Activated naive CD8-positive, alpha-beta T cell treated with anti-CD3 and anti-CD28 coated beads, Interleukin-2, amount 50 U/mL, for 24 hours (primary cell): ENCODE measurements around the gene TUBGCP2.

Experiments used
- ATAC-seq: fragments of 150-1000 bp; cut with Tn5 transposase; one replicate; pipeline ENCODE4 v1.10.0; 2021
- DNase-seq: peaks from one replicate; pipeline ENCODE4 v3.0.0; 2021
- H3K27ac Mint-ChIP-seq: one replicate; pipeline ENCODE4 v1.8.0; 2021; ENCODE audit warnings: mild to moderate bottlenecking, mixed read lengths
- H3K27me3 Mint-ChIP-seq: one replicate; pipeline ENCODE4 v1.8.0; 2021; ENCODE audit warnings: mixed read lengths
- H3K36me3 Mint-ChIP-seq: one replicate; pipeline ENCODE4 v1.8.0; 2021; ENCODE audit warnings: low read depth, mixed read lengths
- H3K4me1 Mint-ChIP-seq: one replicate; pipeline ENCODE4 v1.8.0; 2021; ENCODE audit warnings: mixed read lengths
- H3K4me3 Mint-ChIP-seq: one replicate; pipeline ENCODE4 v1.8.0; 2021; ENCODE audit warnings: mild to moderate bottlenecking, moderate library complexity, mixed read lengths
- H3K9me3 Mint-ChIP-seq: one replicate; pipeline ENCODE4 v1.8.0; 2021; ENCODE audit warnings: mixed read lengths

The TUBGCP2 gene

DNA sequence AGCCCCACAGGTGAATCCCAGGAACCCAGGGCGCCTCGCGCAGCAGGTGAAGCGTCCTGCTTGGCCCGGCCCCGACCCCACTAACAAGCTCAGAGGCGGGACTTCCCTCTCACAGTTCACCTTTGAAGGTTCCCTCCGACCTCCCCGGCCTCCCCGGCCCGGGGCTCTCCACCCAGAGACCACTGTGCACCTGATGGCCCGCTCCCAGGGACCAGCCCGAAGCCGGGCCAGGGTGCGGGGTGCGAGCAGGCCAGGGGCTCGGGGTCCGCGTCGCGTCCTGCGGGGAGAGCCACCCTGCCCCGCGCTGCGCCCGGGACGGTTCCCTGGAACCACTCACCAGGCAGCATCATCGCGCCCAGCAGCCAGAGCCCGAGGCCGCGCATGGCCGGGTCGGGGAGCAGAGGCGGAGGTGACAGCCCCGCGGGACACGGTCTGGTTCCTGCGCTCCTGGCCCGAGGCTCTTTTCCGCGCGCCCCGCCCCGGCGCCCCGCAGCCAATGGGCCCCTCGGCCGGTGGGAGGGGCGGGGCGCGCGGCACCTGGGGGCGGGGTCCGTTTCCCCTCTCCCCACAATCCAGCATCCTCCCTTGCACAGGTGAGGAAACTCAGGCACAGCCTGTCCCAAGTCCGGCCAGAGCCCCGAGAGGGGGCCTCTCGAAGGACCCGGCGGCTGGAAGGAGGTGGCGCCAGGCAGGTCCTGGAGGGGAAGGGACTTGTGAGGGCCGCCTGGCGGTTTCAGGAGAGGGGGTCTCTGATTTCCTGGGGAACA lies 32.1 kb downstream of the TUBGCP2 start, which contains the start of gene ADAM8:
TSS of gene ADAM8 (minus strand) at position 434 of the 767 bp plus-strand sequence. CDS start at position 383, 51 bp downstream.
- ATAC-seq (peak; percentile 35), DNase-seq (peak; percentile 78)
- Mint-ChIP-seq H3K27ac (peak within 1 kb of the TSS; percentile 76), H3K27me3 (no peaks in the 10 kb centered on the region), H3K4me1 (peaks cover 33% of the 10 kb centered on the region), H3K36me3 (peaks cover 2% of the 10 kb centered on the region), H3K4me3 (peak within 1 kb of the TSS; percentile 84), H3K9me3 (no peaks in the 10 kb centered on the region)

DNA sequence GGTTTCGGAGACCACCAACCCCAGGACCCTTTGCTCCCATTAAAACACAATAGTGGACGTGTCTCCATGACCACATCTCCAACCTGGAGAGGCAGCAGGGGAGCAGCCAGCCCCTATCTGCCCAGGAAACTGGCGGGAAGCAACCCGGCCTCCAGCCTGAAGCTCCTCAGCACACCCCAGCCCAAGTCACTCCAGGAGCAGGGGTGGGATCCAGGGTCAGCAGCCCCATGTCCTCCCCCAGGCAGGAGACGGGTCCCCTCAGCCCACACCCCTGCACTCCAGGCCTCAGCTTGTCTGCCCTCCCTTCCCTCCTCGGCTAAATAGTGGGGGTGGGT lies 32.6 kb downstream of the TUBGCP2 start:
- no peak for ATAC-seq
- H3K36me3 Mint-ChIP-seq: peaks cover 2% of the 10 kb centered on the region
- H3K27me3 Mint-ChIP-seq: no peaks in the 10 kb centered on the region
- peak overlapping the region; percentile 84 for H3K4me3 Mint-ChIP-seq
- H3K9me3 Mint-ChIP-seq: no peaks in the 10 kb centered on the region
- DNase-seq: no peak
- H3K27ac Mint-ChIP-seq: peak overlapping the region; percentile 76
- peaks cover 33% of the 10 kb centered on the region for H3K4me1 Mint-ChIP-seq

DNA sequence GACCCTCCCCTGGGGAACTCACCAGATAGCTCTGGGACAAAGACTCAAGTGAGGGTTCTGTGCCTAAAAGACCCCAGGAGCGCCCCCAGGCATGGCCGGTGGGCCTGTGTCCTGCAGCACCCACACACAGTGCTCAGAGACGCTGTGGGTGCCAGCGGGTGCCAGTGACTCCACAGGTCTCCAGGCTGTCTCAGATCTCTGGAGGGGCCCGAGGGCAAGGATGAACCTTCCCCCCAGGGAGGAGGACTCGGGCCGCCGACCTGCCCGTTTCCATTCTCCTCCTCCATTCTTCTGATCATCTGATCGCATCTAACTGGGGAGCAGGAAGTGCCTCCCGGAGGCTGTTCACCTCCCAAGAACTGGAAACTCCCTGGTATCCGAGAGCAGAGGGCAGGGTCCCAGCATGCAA lies 33.0 kb downstream of the TUBGCP2 start:
- H3K4me3 Mint-ChIP-seq: peak overlapping the region; percentile 84
- no peaks in the 10 kb centered on the region for H3K9me3 Mint-ChIP-seq
- H3K36me3 Mint-ChIP-seq: peaks cover 2% of the 10 kb centered on the region
- H3K4me1 Mint-ChIP-seq: peaks cover 33% of the 10 kb centered on the region
- ATAC-seq: peak; percentile 53
- DNase-seq: peak; percentile 71
- H3K27me3 Mint-ChIP-seq: no peaks in the 10 kb centered on the region
- H3K27ac Mint-ChIP-seq: peak overlapping the region; percentile 76

DNA sequence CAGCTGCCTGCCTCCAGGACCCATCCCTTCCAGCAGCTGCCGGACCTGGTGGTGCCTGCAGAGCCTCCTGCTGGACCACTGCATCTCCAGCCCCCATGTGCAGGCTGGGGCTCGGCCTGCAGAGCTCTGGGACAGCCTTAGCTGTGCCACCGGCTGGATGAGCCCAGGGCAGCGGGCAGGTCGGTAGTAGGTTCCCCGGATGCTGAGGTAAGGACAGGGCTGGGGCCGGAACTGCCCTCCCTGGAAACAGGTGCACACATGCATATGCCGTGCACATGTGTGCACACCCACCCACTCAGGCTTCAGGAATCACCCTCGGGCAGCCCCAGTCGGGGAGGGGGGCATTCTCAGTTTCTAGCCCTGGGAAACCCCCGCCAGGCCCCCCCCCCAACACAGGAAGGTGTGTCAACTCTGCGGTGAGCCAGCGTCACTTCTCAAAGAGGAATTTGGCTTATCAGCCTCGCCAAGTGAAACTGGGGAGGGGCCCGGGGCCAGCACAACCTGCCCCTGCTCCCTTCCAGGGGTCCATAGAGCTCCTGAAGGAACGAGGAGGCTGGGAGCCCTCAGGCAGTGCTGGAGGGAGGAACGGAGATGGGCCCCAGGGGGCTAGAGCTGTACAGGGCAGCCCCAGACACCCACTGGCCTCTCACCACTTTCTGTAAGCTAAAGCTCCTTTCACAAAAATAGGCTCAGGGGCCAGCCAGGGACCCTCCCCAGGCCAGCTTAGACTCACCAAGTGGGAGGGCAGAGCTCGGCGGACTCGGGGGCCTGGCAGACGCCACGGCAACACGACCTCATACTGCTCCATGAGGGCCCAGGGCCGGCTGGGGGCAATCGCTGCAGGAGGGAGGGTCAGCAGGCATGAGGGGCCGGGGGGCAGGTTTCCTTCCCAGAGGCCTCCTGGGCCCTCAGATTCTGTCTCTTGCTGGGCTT lies 33.7 kb downstream of the TUBGCP2 start:
- ATAC-seq (peak; percentile 62), DNase-seq (peak; percentile 84)
- H3K4me3 Mint-ChIP-seq: peak overlapping the region; percentile 84
- H3K36me3 Mint-ChIP-seq: peaks cover 2% of the 10 kb centered on the region
- H3K27me3 Mint-ChIP-seq: no peaks in the 10 kb centered on the region
- H3K9me3 Mint-ChIP-seq: no peaks in the 10 kb centered on the region
- H3K4me1 Mint-ChIP-seq: peaks cover 33% of the 10 kb centered on the region
- peak overlapping the region; percentile 80 for H3K27ac Mint-ChIP-seq

DNA sequence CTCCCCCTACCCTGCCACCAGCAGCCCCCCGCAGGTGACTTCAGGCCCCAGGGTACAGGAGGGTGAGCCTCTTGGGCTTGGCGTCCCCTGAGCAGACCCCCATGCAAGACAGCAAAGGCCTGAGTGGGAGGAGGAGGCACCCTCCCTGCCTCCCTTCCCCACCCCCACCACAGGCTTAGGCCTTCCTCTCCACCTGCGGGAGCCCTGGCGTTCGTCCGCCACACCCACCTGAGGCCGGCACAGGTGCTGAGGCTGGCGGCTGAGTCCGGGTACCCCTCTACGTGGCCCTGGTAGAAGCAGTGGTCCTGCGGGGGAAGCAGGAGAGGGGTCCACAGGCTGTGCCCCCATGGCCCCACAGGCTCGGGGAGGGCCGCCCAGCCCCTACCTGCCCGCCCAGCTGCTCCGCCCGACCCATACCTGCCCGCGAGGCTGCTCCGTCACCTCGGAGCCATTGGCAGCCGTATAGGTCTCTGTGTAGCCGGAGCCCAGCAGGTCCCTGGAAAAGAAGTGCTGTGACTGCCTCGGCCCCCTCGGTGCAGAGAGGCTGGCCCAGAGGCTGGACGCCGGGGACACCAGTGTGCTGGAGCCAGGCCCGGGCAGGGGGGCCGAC lies 35.0 kb downstream of the TUBGCP2 start:
- no peaks in the 10 kb centered on the region for H3K27me3 Mint-ChIP-seq
- no peak for DNase-seq
- no peaks in the 10 kb centered on the region for H3K9me3 Mint-ChIP-seq
- peaks cover 2% of the 10 kb centered on the region for H3K36me3 Mint-ChIP-seq
- ATAC-seq: no peak
- peaks cover 24% of the 10 kb centered on the region for H3K4me1 Mint-ChIP-seq
- no peak overlapping the region for H3K27ac Mint-ChIP-seq
- no peak overlapping the region for H3K4me3 Mint-ChIP-seq

DNA sequence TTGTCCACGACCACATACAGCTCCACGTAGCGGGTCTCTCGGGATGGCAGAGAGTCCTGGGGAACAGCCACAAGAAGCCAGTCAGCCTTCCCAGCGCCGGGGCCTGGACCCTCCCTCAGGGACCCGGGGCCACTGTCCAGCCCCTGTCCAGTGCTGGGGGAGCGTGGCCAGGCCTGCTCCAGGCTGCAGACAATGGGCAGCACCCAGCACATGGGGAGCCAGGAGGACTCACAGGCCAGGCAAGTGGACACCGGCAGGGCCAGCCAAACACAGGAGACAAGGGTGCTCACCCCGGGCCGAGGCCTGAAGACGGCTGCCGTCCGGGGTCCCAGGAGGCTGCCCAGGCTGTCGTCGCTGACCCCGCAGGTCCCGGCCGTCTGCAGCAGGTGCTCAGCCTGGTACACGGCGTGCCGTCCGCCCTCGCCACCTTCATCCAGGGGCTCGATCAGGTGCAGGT lies 35.7 kb downstream of the TUBGCP2 start:
- Mint-ChIP-seq H3K4me1 (peaks cover 17% of the 10 kb centered on the region), H3K27me3 (no peaks in the 10 kb centered on the region), H3K27ac (no peak overlapping the region), H3K9me3 (no peaks in the 10 kb centered on the region), H3K4me3 (no peak overlapping the region), H3K36me3 (peaks cover 2% of the 10 kb centered on the region)
- ATAC-seq (no peak), DNase-seq (no peak)

DNA sequence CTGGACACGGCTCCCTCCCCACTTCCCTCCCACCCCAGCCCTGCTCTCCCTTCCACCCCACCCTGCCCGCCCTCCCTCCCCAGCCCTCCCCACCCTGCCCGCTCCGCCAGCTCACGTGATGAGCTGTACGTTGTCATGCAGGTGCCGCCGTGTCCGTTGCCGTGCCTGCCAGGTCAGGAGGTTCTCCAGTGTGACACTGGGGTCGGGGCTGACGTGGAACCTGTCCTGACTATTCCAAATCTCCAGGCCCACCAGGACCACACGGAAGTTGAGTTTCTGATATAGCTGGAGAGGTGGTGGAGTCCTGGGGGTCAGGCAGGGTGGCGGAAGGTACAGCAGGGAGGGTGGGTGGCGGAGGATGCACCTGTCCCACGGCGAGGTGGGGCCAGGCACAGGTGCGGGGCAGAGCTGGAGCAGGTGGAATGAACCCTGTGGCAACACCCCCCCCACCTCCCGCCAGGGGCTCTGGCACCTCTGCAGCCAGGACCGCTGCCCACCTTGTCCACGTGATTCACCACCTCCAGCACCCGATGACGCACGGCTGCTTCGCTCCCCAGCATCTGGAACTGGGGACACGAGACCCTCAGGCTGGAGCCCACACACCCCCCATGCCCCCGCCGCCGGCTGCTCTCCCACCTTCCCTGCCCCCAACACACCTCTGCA lies 36.2 kb downstream of the TUBGCP2 start:
- H3K4me3 Mint-ChIP-seq: no peak overlapping the region
- no peaks in the 10 kb centered on the region for H3K27me3 Mint-ChIP-seq
- H3K36me3 Mint-ChIP-seq: peaks cover 2% of the 10 kb centered on the region
- no peak for DNase-seq
- no peaks in the 10 kb centered on the region for H3K9me3 Mint-ChIP-seq
- no peak overlapping the region for H3K27ac Mint-ChIP-seq
- H3K4me1 Mint-ChIP-seq: peaks cover 12% of the 10 kb centered on the region
- ATAC-seq: no peak

DNA sequence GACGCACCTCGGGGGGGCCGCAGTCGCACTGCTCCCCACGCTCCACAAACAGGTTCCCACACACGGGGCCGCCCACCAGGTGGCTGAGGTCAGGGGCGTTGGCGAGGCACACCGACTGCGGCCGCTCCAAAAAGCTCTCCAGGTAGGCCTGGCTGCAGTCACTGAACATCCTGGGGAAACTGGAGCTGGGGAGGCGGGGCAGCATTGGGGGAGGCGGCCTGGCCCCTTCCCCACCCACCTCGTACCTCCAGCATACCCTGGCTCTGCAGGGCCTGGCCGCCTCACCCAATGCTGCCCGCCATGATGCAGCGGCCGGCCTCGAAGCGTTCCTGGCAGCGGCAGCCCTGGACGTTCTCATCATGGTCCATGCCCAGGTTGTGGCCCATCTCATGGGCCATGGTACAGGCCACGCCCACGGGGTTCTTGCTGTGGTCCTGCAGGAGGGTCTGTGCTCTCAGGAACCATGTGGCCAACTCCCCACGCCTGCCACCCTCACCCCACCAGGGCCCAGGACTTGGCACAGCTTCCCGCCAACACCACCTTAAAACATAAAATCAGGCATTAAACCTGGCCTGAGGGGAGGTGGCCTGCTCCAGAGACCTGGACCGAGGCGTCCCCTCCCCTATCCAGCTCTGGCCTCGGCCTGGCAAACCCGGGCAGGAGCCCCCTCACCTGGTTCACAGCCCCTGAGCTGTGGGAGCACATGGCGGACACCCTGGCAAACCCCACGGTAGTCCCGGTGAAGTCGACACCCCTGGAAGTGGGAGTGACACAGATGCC lies 37.0 kb downstream of the TUBGCP2 start:
- DNase-seq: no peak
- peaks cover 12% of the 10 kb centered on the region for H3K4me1 Mint-ChIP-seq
- no peaks in the 10 kb centered on the region for H3K27me3 Mint-ChIP-seq
- H3K4me3 Mint-ChIP-seq: no peak overlapping the region
- no peaks in the 10 kb centered on the region for H3K9me3 Mint-ChIP-seq
- H3K36me3 Mint-ChIP-seq: peaks cover 2% of the 10 kb centered on the region
- H3K27ac Mint-ChIP-seq: no peak overlapping the region
- ATAC-seq: no peak

DNA sequence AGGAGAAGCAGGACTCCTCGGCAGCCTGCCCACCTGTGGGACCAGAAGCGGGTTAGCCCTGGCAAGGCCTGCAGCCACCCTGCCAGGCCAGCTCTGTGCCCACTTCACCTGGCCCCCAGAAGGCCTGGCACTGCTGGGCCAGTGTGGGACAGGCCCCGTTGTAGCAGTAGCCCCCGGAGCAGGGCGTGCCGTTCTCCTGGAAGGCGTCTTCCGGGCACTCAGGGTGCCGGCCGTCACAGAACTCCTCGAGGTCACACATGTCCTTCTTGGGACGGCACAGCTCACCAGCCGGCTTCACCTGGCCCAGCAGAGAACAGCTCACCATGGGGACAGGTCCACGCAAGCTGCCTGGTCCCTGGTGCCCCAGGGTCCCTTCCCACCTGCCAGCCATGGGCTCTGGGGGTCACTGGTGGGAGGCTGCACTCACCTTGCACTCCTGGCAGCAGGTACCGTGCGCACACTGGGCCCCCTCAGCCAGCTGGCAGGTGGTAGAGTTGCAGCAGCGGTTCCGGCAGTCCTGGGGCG lies 37.8 kb downstream of the TUBGCP2 start:
- DNase-seq: no peak
- Mint-ChIP-seq H3K4me3 (no peak overlapping the region), H3K9me3 (no peaks in the 10 kb centered on the region), H3K36me3 (peaks cover 2% of the 10 kb centered on the region), H3K27ac (no peak overlapping the region), H3K4me1 (peaks cover 9% of the 10 kb centered on the region), H3K27me3 (no peaks in the 10 kb centered on the region)
- ATAC-seq: no peak

DNA sequence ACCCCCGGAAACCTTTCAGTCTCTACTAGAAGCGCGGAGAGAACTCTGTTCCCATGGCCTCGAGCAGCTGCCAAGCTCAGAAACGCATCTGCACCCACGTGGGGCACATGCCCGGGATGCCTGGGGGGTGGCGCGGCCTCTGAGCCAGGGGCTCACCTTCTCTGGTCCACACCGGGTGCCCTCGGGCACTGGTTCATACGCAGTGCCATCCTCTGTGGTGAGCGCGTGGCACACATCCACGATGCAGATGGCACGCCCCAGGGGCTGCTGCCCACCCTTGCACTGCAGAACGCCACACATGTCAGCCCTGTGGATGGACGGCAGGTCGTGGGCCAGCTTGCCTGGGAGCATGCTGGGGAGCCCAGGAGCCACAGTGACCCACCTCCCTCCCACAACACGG lies 38.5 kb downstream of the TUBGCP2 start:
- no peaks in the 10 kb centered on the region for H3K9me3 Mint-ChIP-seq
- no peak for ATAC-seq
- peaks cover 2% of the 10 kb centered on the region for H3K36me3 Mint-ChIP-seq
- H3K27me3 Mint-ChIP-seq: no peaks in the 10 kb centered on the region
- no peak overlapping the region for H3K27ac Mint-ChIP-seq
- no peak for DNase-seq
- H3K4me3 Mint-ChIP-seq: no peak overlapping the region
- H3K4me1 Mint-ChIP-seq: peaks cover 10% of the 10 kb centered on the region

DNA sequence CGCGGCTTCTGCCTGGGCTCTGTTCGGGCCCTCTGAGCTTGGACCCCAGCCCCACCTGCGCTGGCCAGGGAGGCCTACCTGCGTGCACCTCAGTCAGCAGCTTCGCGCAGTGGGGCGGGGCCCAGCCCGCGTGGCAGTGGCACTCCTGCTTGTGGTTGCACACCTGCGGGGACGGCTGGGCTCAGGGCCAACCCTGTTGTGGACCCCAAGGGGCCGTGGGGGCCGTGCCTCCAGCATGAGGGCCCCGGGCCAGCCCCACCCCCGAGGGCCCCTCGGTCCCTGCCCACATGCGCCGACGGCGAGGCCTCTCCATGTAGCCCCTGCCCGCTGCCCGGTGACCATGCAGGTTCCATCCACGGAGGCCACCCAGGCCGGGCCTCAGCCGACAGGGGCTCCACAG lies 39.3 kb downstream of the TUBGCP2 start:
- Mint-ChIP-seq H3K36me3 (peaks cover 2% of the 10 kb centered on the region), H3K27ac (no peak overlapping the region), H3K4me3 (no peak overlapping the region), H3K27me3 (no peaks in the 10 kb centered on the region), H3K9me3 (no peaks in the 10 kb centered on the region), H3K4me1 (peaks cover 10% of the 10 kb centered on the region)
- ATAC-seq: no peak
- no peak for DNase-seq

DNA sequence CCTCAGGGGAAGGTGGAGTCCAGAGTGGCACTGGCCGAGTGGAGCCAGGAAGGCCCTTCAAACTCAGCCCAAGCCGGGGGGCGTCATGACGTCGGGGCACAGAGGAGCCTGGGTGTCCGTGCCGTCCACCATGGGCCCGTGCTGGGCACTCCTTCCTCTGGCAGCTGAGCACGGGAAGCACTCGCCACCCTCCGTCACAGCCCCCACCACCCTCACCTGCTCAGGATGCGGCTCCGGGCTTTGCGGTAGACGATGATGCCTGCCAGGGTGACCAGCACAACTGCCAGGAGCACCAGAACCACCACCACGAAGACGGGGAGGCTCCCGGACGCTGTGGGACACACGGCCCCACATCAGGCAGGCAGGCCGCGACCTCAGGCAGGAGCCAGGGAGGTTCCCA lies 40.1 kb downstream of the TUBGCP2 start:
- Mint-ChIP-seq H3K36me3 (peaks cover 2% of the 10 kb centered on the region), H3K27ac (no peak overlapping the region), H3K9me3 (no peaks in the 10 kb centered on the region), H3K27me3 (no peaks in the 10 kb centered on the region), H3K4me3 (no peak overlapping the region), H3K4me1 (peaks cover 17% of the 10 kb centered on the region)
- DNase-seq: no peak
- ATAC-seq: no peak

DNA sequence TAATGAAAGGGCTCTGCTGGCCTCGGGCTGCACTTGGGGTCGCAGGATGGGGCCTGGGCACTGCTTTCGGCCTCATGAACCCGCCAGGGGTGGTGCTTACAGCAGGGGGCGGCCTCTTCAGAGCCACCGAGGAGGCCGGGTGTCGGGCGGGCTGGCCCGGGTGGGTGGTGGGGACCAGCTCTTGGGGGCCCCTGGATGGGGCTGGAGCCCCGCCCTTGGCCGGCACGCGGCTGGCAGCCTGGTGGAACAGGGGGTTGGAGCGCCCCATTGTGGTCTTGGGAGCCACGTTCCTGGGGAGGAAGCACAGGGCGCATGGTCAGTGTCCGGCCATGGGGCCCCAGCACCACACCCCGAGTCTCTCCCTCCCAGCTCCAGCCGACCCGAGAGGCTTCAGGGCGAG lies 40.8 kb downstream of the TUBGCP2 start:
- H3K27me3 Mint-ChIP-seq: no peaks in the 10 kb centered on the region
- DNase-seq (no peak), ATAC-seq (no peak)
- no peak overlapping the region for H3K27ac Mint-ChIP-seq
- peaks cover 23% of the 10 kb centered on the region for H3K4me1 Mint-ChIP-seq
- H3K36me3 Mint-ChIP-seq: peaks cover 4% of the 10 kb centered on the region
- H3K9me3 Mint-ChIP-seq: no peaks in the 10 kb centered on the region
- H3K4me3 Mint-ChIP-seq: no peak overlapping the region
